ENCODE results near the gene CDNF. TPM values are rescaled to one million over a fixed set of nuclear protein-coding genes. Genes with fewer than 3 reads are reported as not detected.
A peak's percentile ranks its signal among the peaks of the same experiment; 100 is the strongest.
"Not testable (repeated sequence)": the region's sequence is repeated elsewhere in the genome, so short reads cannot be mapped to it uniquely, and the experiment has no call there.

CDNF gene
- total RNA-seq, 2 experiments from 2014 or later: 0.50 to 0.94 TPM

GRCh38 chr10:14826076-14826829 is 11.6 kb downstream of the CDNF start:
- Mint-ChIP-seq H3K27ac (no peak overlapping the region), H3K4me1 (peaks cover 2% of the 10 kb centered on the region), H3K27me3 (peaks cover 13% of the 10 kb centered on the region), H3K9me3 (ENCODE audit: low read depth) (no peaks in the 10 kb centered on the region), H3K4me3 (no peak overlapping the region), H3K36me3 (no peaks in the 10 kb centered on the region)
- ATAC-seq (no peak), DNase-seq (no peak)
- CTCF ChIA-PET: interaction anchor here (0.9 to 1.2 kb wide), 2 partner anchors 12 to 289 kb away, joined by 3 to 5 read pairs; partner anchors contain the start of genes CDNF, HSPA14 and MSANTD7

- no peak overlapping the region for H3K27ac Mint-ChIP-seq
- DNase-seq: no peak
- no peaks in the 10 kb centered on the region for H3K9me3 Mint-ChIP-seq (ENCODE audit: low read depth)
- peaks cover 4% of the 10 kb centered on the region for H3K4me1 Mint-ChIP-seq
- peaks cover 13% of the 10 kb centered on the region for H3K27me3 Mint-ChIP-seq
- no peak overlapping the region for H3K4me3 Mint-ChIP-seq
- no peaks in the 10 kb centered on the region for H3K36me3 Mint-ChIP-seq
- ATAC-seq: no peak
- CTCF ChIA-PET: interaction anchor here (0.9 to 3.4 kb wide), 11 partner anchors 13 to 325 kb away, joined by 4 to 22 read pairs (median 6); partner anchors contain the start of genes CDNF, HSPA14 and MSANTD7
Observed at GRCh38 chr10:14823966-14824365, 13.9 kb downstream of the CDNF start.

GRCh38 chr10:14822879-14823755 is 14.7 kb downstream of the CDNF start:
- no peak overlapping the region for H3K4me3 Mint-ChIP-seq
- ATAC-seq (peak; percentile 49), DNase-seq (no peak)
- no peak overlapping the region for H3K27ac Mint-ChIP-seq
- H3K27me3 Mint-ChIP-seq: peaks cover 13% of the 10 kb centered on the region
- CTCF ChIA-PET: interaction anchor here (0.6 to 3.4 kb wide), 23 partner anchors 9 to 635 kb away, joined by 3 to 22 read pairs (median 4); partner anchors contain the start of genes CDNF, HSPA14 and MSANTD7
- H3K4me1 Mint-ChIP-seq: peaks cover 4% of the 10 kb centered on the region
- H3K36me3 Mint-ChIP-seq: no peaks in the 10 kb centered on the region
- H3K9me3 Mint-ChIP-seq (ENCODE audit: low read depth): no peaks in the 10 kb centered on the region

GRCh38 chr10:14821635-14822375 is 16.0 kb downstream of the CDNF start:
- Mint-ChIP-seq H3K36me3 (no peaks in the 10 kb centered on the region), H3K4me3 (no peak overlapping the region), H3K9me3 (ENCODE audit: low read depth) (no peaks in the 10 kb centered on the region), H3K27ac (no peak overlapping the region), H3K27me3 (peaks cover 13% of the 10 kb centered on the region), H3K4me1 (peaks cover 4% of the 10 kb centered on the region)
- no peak for ATAC-seq
- no peak for DNase-seq
- CTCF ChIA-PET: interaction anchor here (0.6 to 3.4 kb wide), 11 partner anchors 11 to 633 kb away, joined by 3 to 22 read pairs (median 5); no protein-coding TSS in a partner anchor

GRCh38 chr10:14820775-14821154 is 17.1 kb downstream of the CDNF start:
- DNase-seq (no peak), ATAC-seq (no peak)
- no peak overlapping the region for H3K27ac Mint-ChIP-seq
- H3K36me3 Mint-ChIP-seq: no peaks in the 10 kb centered on the region
- no peaks in the 10 kb centered on the region for H3K9me3 Mint-ChIP-seq (ENCODE audit: low read depth)
- H3K27me3 Mint-ChIP-seq: peaks cover 5% of the 10 kb centered on the region
- H3K4me1 Mint-ChIP-seq: peaks cover 2% of the 10 kb centered on the region
- CTCF ChIA-PET: interaction anchor here (0.6 to 2.7 kb wide), 3 partner anchors 284 to 376 kb away, joined by 3 to 10 read pairs (median 6); no protein-coding TSS in a partner anchor
- H3K4me3 Mint-ChIP-seq: no peak overlapping the region

GRCh38 chr10:14820010-14820774 is 17.6 kb downstream of the CDNF start:
- Mint-ChIP-seq H3K4me1 (peaks cover 2% of the 10 kb centered on the region), H3K27me3 (peaks cover under 1% of the 10 kb centered on the region), H3K9me3 (ENCODE audit: low read depth) (no peaks in the 10 kb centered on the region), H3K36me3 (no peaks in the 10 kb centered on the region), H3K4me3 (no peak overlapping the region), H3K27ac (no peak overlapping the region)
- CTCF ChIA-PET: interaction anchor here (0.6 to 2.7 kb wide), 3 partner anchors 322 to 623 kb away, joined by 3 to 10 read pairs (median 6); no protein-coding TSS in a partner anchor
- ATAC-seq (no peak), DNase-seq (no peak)

GRCh38 chr10:14816717-14817116 is 21.1 kb downstream of the CDNF start:
- H3K4me1 Mint-ChIP-seq: peaks cover 16% of the 10 kb centered on the region
- H3K4me3 Mint-ChIP-seq: not testable (repeated sequence)

GRCh38 chr10:14815681-14816080 is 22.2 kb downstream of the CDNF start:
- ATAC-seq (no peak), DNase-seq (peak; percentile 7)
- H3K27me3 Mint-ChIP-seq: no peaks in the 10 kb centered on the region
- peaks cover 16% of the 10 kb centered on the region for H3K4me1 Mint-ChIP-seq
- CTCF ChIA-PET: no interaction called here
- H3K36me3 Mint-ChIP-seq: no peaks in the 10 kb centered on the region
- H3K27ac Mint-ChIP-seq: no peak overlapping the region
- no peaks in the 10 kb centered on the region for H3K9me3 Mint-ChIP-seq (ENCODE audit: low read depth)
- H3K4me3 Mint-ChIP-seq: no peak overlapping the region

More at GRCh38 chr10:14816717-14817116, 21.1 kb downstream of the CDNF start:
- CTCF ChIA-PET; H3K9me3 Mint-ChIP-seq (ENCODE audit: low read depth); DNase-seq; ATAC-seq; H3K27ac Mint-ChIP-seq; H3K27me3 Mint-ChIP-seq; H3K36me3 Mint-ChIP-seq: not testable (repeated sequence)

- DNase-seq (no peak), ATAC-seq (peak; percentile 42)
- Mint-ChIP-seq H3K4me1 (peaks cover 16% of the 10 kb centered on the region), H3K27me3 (no peaks in the 10 kb centered on the region), H3K27ac (no peak overlapping the region), H3K9me3 (ENCODE audit: low read depth) (no peaks in the 10 kb centered on the region), H3K4me3 (peak overlapping the region; percentile 48), H3K36me3 (no peaks in the 10 kb centered on the region)
- CTCF ChIA-PET: no interaction called here
Observed at GRCh38 chr10:14812271-14812670, 25.6 kb downstream of the CDNF start.

- DNase-seq: no peak
- H3K27me3 Mint-ChIP-seq: peaks cover 6% of the 10 kb centered on the region
- H3K36me3 Mint-ChIP-seq: no peaks in the 10 kb centered on the region
- no peak overlapping the region for H3K27ac Mint-ChIP-seq
- peaks cover 16% of the 10 kb centered on the region for H3K4me1 Mint-ChIP-seq
- no peak overlapping the region for H3K4me3 Mint-ChIP-seq
- CTCF ChIA-PET: interaction anchor here (2.1 kb wide), 1 partner anchor 12 kb away, joined by 6 read pairs; no protein-coding TSS in a partner anchor
- H3K9me3 Mint-ChIP-seq (ENCODE audit: low read depth): no peaks in the 10 kb centered on the region
- ATAC-seq: no peak
Observed at GRCh38 chr10:14810969-14811953, 26.6 kb downstream of the CDNF start.

GRCh38 chr10:14806318-14806717 is 31.5 kb downstream of the CDNF start:
- no peak overlapping the region for H3K4me3 Mint-ChIP-seq
- no peaks in the 10 kb centered on the region for H3K36me3 Mint-ChIP-seq
- no peak overlapping the region for H3K27ac Mint-ChIP-seq
- peaks cover 2% of the 10 kb centered on the region for H3K4me1 Mint-ChIP-seq
- CTCF ChIA-PET: no interaction called here
- ATAC-seq (no peak), DNase-seq (no peak)
- H3K27me3 Mint-ChIP-seq: peaks cover 10% of the 10 kb centered on the region
- H3K9me3 Mint-ChIP-seq (ENCODE audit: low read depth): no peaks in the 10 kb centered on the region
